Stimulated activated CD4-positive, alpha-beta T cell treated with anti-CD3 and anti-CD28 coated beads, Interleukin-15, amount 100 ng/mL, for 48 hours (primary cell): ENCODE measurements around the gene NDNF.

Experiments used
- DNase-seq, 2 donors: peaks; one replicate each; pipeline ENCODE4 v3.0.0-alpha.2; 2020; ENCODE audit warnings: low read depth in 2 of 2

The NDNF gene

DNA sequence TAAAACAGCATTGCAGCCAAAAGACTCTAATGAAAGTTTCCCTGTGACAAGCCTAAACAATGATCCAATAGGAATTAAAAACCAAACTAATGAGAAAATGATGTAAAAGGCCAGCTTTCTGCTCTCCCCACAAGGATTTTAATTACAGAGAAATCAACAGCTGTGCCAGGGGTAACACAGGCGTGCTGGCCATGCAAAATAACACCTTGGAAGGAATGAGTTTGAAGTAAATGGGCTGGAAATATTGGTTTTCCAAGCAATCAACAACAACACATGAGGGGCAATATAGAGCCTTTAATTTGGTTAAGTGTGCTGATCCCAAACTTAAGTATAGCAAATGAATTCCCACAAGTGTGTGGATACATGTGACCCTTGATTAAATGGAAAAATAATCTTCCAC, 56.9 kb downstream of the NDNF start:
- DNase-seq = no peak

DNA sequence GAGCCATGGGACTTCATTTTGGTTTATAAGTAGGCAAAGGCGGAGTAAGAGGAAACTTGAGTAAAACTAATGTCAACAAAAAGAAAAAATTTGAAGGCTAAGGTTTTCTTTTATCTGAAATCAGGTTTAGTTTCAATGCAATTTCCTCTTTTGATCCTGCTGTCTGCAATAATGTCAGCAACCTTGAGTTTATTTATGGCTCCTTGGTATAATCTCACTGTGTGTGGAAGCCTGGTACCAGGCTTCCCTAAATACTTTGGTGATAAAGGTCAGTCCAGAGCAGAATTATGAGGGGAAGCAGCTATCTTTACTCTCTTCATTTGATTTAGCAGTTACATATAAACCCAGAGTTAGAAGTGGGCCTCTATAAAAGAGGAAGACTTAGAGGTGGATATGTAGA, 57.8 kb downstream of the NDNF start:
- DNase-seq = no peak

DNA sequence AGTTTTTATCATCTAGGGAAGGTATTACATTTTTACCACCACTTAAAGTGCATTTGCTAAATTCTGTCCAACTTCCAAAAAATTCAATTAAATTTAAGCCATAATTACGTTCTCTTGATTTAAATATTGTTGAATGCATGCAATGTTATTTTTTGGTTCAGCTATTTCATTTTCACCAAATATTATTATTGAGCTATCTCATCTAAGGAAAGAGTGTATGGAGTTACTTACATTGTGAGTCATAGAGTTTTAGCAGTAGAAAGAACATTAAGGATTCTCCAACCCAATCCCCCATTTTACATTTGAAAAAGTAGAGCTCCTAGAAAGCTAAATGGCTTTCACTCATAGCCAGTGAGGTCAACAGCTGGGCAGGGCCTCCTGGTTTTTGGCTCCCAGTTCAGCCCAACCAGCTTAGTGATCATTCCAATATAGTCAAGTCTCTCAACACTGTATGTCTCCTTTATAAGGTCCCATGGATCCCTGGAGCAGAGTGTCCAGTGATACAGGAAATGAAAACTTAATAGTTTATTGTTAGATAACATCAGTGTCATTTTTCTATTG, 60.5 kb downstream of the NDNF start:
- DNase-seq = no peak

DNA sequence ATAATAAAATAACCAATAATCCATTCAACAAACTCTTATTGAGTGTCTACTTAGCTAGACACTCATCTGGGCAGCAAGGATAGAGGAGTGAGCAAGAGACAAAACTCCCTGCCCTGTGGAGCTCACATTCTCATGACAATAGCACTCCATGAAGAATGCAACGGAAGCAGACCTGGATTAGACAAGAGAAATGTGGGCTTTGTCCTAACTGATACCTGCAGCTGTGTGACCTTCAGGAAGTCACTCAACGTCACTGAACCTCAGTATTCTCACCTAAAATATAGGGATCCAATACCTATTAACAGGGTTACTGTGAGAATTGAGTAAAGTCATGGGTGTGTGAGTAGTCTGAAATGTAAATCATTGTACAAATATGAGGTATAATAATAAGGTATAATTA, 61.2 kb downstream of the NDNF start:
- DNase-seq = no peak

DNA sequence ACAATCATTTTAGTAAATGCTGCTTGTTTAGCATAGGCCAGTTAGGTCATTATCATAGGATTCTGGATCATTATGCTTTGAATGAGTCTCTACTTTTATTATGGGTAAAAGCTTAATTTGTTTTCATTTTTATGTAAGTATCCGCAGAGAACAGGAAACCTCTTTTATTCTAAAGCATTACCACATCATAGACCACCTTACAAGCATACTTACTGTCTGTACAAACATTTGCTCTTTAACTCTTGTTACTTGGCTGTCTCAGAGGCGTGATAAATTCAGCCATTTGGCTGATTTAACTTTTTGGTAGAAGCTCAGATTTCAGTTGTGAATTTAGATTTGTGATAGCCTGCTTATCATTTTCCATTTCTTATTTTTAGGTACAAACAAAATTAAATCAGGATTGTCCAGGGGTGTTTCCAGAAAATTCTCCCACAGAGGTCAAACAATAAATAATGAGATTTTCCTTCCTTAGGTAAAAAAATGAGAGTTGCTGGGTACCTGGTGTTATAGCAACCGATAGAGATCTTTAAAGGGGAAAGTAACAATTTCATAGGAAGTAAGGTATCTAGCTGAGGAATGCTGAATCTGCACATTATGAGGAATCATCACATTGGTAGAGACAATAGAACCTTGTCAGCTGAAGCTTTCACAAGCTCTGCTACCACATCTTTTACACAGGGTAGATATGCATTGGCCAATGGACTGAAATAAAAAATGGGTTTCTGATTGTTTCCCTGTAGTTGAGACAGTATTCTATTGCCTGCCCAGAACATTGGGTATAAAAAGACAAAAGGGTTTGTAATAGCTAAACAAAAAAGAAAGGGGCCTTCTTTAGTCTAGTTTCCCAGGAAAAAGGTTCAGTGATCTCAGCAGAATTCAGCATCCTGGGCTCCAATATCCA, 62.5 kb downstream of the NDNF start:
- no peak for DNase-seq

DNA sequence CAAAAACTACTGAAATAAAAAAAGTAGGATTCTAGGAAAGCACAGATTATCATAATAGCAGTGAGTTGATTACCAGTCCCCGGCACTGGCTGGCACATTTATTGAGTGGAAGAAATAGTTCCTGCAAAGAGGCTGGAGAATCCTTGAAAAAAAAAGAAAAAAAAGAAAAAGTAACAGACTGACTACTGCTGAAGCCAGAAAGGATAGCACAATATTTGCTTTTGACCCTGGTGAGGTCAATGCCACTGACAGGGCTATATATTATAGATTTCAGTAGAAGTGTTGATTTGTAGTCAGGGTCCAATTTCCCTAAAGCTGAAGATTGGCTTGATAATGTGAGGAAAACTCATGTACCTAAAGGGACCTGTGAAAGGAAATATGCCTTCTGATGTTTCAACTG, 64.7 kb downstream of the NDNF start:
- DNase-seq = no peak

DNA sequence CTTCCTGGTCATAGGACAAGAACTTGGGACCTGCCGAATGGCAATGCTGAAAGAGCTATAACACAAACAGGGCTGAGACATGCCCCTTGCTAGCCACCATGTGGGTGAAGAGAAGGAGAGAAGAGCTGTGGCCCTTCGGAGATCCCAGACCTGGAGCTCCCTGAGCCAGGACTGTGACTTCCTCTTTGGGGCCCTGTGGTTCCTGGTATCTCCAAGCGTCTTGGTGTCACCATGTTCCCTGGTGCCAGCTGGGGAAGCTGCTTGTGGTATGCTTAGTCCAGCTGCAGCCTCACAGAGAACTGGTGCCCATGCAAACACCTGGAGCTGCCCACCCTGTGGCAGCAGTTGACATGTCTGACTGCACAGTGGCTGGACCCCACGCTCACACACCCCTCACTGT, 68.5 kb downstream of the NDNF start:
- no peak for DNase-seq

DNA sequence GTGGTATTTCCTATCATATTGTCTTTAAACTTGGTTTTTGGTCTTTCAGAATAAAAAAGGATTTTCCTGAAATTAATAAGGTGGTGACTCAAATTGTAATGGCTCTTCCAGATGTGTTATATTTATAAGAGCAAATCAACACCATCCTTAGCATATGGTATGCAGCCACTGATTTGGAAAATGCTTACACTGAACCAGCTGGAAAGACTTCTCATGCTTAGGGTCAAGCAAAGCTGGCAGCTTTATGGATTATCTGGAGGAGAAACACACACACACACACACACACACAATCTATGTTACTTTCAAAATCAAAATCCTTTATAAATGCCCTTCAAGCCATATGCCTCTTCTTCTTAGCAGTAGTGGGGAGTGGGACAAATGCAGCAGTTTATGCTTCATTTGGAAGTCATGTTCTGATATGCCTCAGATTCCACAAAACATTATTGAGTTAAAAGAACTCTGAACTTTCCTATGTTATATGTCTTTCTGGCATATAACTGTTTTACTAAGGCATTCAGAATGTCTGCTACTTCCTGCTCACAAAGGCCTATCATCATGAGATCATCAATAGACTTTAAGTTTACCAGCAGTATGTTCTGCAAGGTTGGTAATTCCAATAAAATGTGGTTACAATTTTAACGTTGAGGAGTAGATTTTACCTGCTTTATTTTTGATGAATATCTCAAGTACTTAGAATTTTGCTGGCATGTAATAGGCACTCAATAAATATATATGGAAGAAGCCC, 76.9 kb downstream of the NDNF start:
- no peak for DNase-seq

DNA sequence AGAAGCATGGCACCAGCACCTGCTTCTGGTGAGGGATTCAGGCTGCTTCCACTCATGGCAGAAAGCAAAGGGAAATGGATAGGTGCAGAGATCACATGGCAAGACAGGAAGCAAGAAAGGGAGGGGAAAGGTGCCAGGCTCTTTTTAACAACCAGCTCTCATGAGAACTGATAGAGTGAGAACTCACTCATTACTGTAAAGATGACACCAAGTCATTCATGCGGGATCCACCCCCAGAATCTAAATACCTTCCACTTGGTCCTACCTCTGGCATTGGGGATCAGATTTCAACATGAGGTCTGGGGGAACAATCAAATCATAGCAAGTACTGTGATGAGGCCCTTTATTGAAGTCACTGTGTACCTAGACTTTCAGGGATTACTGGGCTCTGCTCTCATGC, 77.8 kb downstream of the NDNF start:
- DNase-seq = no peak

DNA sequence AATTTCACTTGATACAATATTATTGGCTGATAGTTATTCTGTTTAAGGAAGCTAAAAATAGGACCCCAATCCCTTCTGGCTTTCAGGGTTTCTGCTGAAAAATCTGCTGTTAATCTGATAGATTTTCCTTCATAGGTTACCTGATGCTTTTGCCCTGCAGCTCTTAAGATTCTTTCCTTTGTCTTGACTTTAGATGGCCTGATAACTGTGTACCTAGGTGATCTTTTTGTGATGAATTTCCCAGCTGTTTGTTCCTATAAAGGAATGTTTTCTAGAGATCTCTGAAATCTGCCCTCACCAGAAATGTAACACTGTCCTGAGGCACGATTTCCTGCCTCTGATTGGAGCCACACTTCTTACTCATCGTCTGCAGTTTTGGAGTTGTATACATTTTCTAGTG, 80.5 kb downstream of the NDNF start:
- no peak for DNase-seq

DNA sequence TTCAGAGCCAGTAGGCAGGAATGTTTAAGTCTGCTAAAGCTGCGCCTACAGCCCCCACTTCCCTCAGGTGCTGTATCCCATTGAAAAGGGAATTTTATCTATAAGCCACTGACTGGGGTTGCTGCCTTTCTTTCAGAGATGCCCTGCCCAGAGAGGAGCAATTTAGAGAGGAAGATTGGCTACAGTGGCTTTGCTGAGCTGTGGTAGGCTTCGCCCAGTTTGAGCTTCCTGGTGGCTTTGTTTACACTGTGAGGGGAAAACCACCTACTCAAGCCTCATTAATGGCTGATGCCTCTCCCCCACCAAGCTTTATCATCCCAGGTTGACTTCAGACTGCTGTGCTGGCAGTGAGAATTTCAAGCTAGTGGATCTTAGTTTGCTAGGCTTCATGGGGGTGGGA, 82.1 kb downstream of the NDNF start:
- DNase-seq = no peak
